ENCODE results near the gene HSD17B7. TPM values are rescaled to one million over a fixed set of nuclear protein-coding genes. Genes with fewer than 3 reads are reported as not detected.

The HSD17B7 gene
- total and polyA plus RNA-seq, 2 of the 8 experiments (the other 6 are each of a cell fraction or from before 2014, with no cell fraction given): 31.0 to 37.8 TPM

DNA sequence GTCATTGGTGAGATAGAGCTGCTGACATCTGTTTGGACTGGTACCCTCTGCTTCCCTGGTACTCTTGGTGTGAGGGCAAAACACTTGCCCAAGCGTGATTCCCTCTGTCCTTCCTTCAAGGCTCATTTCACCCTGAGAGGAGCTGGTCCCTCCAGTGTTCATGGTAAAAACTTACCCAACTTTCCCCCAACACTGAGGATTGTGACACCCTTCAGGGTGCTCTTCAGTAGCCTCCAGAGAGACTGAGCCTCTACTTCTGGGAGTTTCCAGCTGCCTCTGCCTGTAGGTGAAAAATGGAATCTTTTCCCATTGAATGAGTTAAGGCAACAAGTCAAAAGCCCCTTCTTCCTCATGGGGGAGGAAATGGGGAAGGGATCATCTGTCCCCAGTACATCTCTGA is 60.8 kb downstream of the HSD17B7 start:
- H4K20me1 ChIP-seq (replicated peaks in 1 of 2; ENCODE audit: control insufficient read depth in 1 of 2, insufficient read depth in 2 of 2, low read length in 2 of 2): no peaks in the 10 kb centered on the region
- H3K23me2 ChIP-seq (ENCODE audit: low read depth, low read length): no peaks in the 10 kb centered on the region
- H3K79me2 ChIP-seq (ENCODE audit: control insufficient read depth in 1 of 2, insufficient read depth in 2 of 2, low read length in 2 of 2): no peaks in the 10 kb centered on the region
- TF ChIP-seq TEAD4 (IDR thresholded peaks at IDR 0.05; ENCODE audit: low read depth, low read length): no peak
- H3K14ac ChIP-seq (ENCODE audit: insufficient read length): no peak overlapping the region
- no peak for FAIRE-seq
- H2BK5ac ChIP-seq (ENCODE audit: low read depth, low read length): no peak overlapping the region
- no peaks in the 10 kb centered on the region for H3K27me3 ChIP-seq (replicated peaks in 1 of 4; ENCODE audit: control insufficient read depth in 3 of 4, extremely low read depth in 1 of 4, insufficient read depth in 3 of 4, low read length in 3 of 4)
- WGBS, 2 experiments (ENCODE audit: extremely low coverage in 1 of 2, insufficient coverage in 1 of 2, insufficient read length in 1 of 2, insufficient replicate concordance in 2 of 2, low coverage in 1 of 2, low lambda C conversion rate in 2 of 2, missing lambda C conversion rate in 1 of 2): 92% methylated on average over 1 of the region's 1 CpG; no CpG with 5 or more reads in 1 of the 2 experiments
- POLR2A ChIA-PET (ENCODE audit: partially characterized antibody): interaction anchor here (1.1 kb wide), 1 partner anchor 466 kb away, joined by 3 read pairs; no protein-coding TSS in a partner anchor
- no peak overlapping the region for H3K27ac ChIP-seq (ENCODE audit: low read depth, low read length)
- DNase-seq (ENCODE audit: low read depth in 1 of 2, low spot score in 2 of 2): no peak
- H3K36me3 ChIP-seq (ENCODE audit: control insufficient read depth in 2 of 4, insufficient read depth in 4 of 4, low read length in 3 of 4): no peaks in the 10 kb centered on the region
- no peak overlapping the region for H3K56ac ChIP-seq (replicated peaks; ENCODE audit: insufficient read length, low read depth, low read length)
- H2AFZ ChIP-seq (ENCODE audit: low read length): no peak overlapping the region
- no peak overlapping the region for H2BK12ac ChIP-seq (ENCODE audit: low read depth, low read length)
- CTCF ChIA-PET (ENCODE audit: partially characterized antibody): interaction anchor here (0.9 to 1.3 kb wide), 3 partner anchors 110 to 464 kb away, joined by 3 to 6 read pairs (median 3); no protein-coding TSS in a partner anchor
- no peaks in the 10 kb centered on the region for H3K4me1 ChIP-seq (replicated peaks in 1 of 4; ENCODE audit: control insufficient read depth in 3 of 4, insufficient read depth in 4 of 4, low read length in 3 of 4)
- no peak overlapping the region for H3K9ac ChIP-seq (replicated peaks in 1 of 4; ENCODE audit: extremely low read depth in 1 of 4, low read depth in 3 of 4, low read length in 3 of 4)
- no peaks in the 10 kb centered on the region for H3K9me3 ChIP-seq (ENCODE audit: insufficient read depth in 2 of 2, low read depth in 1 of 2, low read length in 1 of 2)
- H2BK20ac ChIP-seq (ENCODE audit: low read length): no peak overlapping the region
- no peak overlapping the region for H3K4me3 ChIP-seq (ENCODE audit: extremely low read depth in 1 of 4, insufficient read depth in 2 of 4, low read depth in 3 of 4, low read length in 4 of 4)
- H3K18ac ChIP-seq (ENCODE audit: extremely low read depth, low read length): no peak overlapping the region
- H2BK15ac ChIP-seq (ENCODE audit: low read length): no peak overlapping the region
- no peaks in the 10 kb centered on the region for H3K79me1 ChIP-seq (ENCODE audit: low read depth, low read length)
- H2BK120ac ChIP-seq (replicated peaks; ENCODE audit: low read depth, low read length): no peak overlapping the region
- no peak overlapping the region for H4K8ac ChIP-seq (ENCODE audit: extremely low read depth, insufficient read depth, low read length)
- no peak overlapping the region for H4K91ac ChIP-seq (replicated peaks; ENCODE audit: insufficient read length, low read length)
- no peak overlapping the region for H3K23ac ChIP-seq (ENCODE audit: insufficient read length)
- H4K5ac ChIP-seq (ENCODE audit: insufficient read length, low read depth, low read length): no peak overlapping the region
- H3K4ac ChIP-seq (replicated peaks; ENCODE audit: insufficient read length, low read depth, low read length): no peak overlapping the region
- no peak overlapping the region for H3K4me2 ChIP-seq (ENCODE audit: insufficient read depth in 1 of 2, low read depth in 2 of 2, low read length in 2 of 2)
- no peak overlapping the region for H2AK5ac ChIP-seq (ENCODE audit: low read depth, low read length)
